NCI-H1436 treated with DMSO at 0.1 percent for 48 hours (cell line): ENCODE results near the gene CAPN14.
"Not testable (repeated sequence)": the region's sequence is repeated elsewhere in the genome, so short reads cannot be mapped to it uniquely, and the experiment has no call there.

ENCODE experiments used
- DNase-seq: peaks from one replicate; lab custom pipeline; 2025; lab: John Stamatoyannopoulos, UW

The CAPN14 gene

DNA sequence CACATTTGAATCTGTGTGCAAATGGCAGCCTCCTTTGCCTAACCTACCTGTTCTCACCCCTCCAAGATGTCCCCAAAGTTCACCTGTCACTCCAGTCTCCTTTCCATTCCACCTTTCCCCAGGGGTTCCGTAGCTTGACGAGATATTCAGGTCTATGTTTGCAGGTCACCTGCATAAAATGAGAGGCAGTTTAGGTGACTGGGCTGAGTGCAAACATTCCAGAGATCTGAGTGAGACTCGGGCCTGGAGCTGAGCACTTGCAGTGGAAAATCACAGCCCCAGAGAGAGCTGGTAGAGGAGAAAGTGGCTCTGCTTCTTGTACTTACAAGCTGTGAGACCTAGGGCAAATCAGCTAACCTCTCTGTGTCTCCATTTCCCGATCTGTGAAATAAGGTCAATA is 20.1 kb downstream of the CAPN14 start:
- DNase-seq: no peak

DNA sequence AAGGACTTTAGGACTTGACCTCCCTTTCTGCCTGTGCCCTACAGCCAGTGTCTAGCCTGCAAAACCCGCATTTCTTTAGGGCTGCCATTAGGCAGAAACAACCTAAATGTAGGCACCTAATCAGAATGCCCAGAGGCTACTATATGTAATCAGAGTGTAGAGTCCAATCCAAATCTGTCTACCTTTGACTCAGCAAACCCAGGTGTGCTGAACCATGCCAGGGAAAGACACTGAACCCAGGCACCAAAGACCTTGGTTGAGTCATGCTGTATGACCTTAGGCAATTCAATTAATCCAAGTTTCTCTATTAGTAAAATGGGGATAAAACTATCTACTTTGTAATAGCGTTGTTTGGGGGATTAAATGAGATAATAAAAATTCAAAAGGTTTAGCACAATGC is 20.7 kb downstream of the CAPN14 start:
- no peak for DNase-seq

DNA sequence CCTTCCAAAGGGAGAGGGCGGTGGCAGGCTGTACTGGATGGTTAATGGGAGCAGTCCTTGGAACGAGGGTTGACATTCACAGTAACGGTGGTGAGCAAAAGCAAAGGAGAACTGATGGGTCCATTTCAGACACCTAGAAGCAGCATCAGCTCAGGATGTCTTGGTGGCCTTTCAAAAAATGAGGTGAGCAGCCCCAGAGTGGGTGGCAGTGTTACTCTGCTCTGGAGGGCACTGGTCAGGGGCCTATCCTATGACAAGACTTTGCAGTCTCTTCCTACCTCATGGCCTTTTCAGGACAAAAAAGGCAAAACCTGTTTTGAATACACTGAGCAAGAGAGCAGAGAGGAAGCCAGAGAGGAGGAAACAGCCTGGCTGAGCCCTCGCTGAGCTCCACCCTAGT is 23.5 kb downstream of the CAPN14 start:
- no peak for DNase-seq

DNA sequence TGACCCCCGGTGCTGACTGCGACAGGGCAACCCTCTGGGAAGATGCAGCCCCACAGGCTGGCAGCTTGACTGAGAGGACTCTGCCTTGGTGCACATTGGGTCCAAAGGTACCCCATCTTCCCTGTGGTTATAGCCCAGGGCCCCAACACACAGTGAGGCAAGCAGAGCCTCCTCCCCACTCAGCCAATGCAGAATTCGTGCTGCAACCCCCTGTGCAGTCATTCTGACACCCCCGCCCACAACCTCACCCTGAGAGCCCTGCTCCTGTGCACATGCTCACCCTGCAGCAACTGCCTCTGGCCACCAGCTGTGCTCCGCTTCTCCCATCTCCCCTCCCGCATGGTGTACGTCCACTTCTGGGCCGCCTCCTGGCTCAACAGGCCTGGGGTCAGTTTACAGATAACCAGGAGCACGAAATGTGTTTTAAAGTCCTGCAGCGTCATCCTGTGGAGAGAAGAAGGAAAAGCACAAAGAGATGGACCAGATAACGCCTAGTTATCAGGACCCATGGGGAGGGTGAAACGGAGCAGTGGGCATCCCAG is 24.4 kb downstream of the CAPN14 start:
- DNase-seq: no peak

DNA sequence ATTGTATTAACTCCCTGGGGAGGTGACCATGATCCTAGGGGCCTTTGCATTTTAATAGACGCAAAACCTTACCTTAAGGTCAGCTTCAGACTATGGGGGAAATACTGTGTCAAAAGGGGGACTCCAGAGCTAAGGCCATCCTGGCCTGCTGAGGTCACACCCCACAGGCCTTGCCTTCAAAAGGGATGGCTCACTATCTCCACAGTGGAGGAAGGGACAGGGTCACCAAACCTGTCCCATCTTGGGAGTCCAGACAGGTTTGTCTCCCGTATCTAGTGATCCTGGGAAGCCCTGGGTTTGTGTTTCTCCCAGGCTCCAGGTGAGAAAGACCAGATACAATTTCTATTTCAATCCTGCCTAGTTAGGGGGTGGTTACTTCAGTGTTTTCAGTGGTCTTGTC is 24.9 kb downstream of the CAPN14 start:
- DNase-seq: no peak

DNA sequence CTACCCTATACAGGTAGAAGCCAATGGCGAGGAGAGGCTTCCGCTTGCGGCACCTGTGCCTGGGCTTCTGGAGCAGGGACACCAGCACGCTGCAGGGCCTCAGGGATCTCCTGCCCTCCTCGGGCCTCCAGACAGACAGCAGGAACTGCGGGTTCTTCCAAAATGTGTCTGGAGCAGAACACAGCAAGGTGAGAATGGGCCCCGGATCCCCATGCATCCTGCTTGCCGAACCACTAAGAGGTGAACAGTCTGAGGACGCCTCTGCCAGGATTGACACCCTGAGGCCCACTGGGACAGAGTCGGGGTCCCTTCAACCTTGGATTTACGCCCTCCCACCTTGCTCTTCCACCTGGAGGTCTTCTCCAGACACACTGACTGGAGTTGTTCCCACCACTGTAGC is 25.4 kb downstream of the CAPN14 start:
- no peak for DNase-seq

DNA sequence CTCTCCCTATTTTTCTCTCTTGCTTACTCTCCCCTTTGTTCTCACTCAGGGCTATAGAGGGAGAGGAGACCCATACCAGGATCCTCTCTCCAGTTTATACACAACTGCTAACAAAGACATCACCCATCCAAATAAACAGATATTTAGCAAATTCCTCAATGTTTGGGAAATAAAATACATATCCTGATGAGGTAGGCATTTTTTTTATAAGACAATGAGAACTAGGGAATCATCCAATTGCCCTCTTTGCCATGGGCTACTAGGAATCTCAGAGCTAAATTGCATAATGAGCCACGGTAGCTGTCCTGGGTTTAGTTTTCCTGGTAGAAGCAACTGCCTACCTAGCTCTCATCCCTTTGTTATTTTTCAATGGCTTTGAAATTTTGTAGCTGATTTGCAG is 27.1 kb downstream of the CAPN14 start:
- DNase-seq: no peak

DNA sequence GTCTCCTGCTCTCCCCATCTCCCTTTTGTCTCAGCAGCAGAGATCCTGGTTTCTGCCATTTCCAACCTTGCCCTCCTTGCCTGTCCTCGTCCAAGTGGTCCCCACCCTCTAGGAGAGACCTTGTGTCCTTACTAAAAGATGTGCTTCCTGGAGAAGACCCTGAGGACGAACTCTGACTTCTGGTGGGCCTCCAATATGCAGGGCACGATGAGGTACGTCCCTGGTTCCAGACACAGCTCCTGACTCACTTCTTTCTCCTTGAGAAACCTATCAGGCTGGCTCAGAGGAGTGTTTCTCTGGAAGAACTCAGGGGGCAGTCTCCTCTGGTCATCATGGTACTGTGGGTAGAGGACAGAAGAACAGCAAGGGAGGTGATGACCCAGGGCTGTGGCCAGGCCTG is 28.2 kb downstream of the CAPN14 start:
- DNase-seq: no peak

DNA sequence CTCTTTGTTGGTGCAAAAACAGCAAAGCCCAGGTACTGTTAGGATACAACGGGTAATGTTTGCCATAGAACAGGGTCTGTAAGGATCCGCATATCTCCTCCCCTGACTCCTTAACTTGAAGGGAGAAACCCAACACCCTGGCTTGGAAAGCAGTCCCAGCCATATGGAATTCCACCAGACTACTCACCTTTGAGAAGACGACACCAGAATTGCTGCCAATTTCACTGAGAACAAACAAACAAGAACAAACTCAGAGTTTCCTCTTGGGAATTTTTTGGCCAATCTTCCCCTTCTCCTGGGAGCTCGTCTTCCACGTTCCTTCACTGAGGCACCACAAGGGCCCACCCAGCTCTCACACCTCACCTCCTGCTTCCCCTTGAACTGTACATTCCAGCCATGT is 29.2 kb downstream of the CAPN14 start:
- DNase-seq: no peak

DNA sequence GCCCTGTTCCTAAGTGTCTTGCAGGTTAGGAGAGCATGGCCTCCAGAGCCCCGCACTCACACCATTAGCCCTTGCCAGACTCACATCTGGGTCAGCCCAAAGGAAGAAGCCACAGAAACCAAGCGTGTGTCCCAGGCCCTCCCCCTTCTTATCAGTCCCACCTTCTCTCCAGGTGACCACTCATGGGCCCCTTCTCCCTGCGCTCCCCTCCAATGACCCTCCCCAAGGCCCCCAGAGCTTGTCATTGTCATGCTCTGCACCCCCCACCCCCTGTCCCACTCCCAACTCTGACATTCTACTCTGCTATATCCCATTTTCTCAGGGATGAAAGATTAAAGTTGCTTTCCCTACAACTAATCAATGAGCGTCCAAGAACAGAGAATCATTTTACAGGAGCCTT is 30.1 kb downstream of the CAPN14 start:
- no peak for DNase-seq

DNA sequence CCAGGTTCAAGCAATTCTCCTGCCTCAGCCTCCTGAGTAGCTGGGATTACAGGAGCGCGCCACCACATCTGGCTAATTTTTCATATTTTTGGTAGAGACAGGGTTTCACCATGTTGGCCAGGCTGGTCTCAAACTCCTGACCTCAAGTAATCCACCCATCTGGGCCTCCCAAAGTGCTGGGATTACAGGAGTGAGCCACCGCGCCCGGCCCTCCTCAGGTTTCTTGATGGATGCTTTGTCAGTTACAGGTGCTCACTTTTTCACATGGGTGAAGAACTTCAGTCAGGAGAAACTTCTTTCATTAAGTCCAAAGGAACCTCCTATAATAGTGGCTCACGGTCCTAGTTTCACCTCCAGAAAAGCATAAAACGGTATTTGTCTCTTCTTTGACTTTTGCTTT is 33.3 kb downstream of the CAPN14 start:
- DNase-seq: not testable (repeated sequence)

DNA sequence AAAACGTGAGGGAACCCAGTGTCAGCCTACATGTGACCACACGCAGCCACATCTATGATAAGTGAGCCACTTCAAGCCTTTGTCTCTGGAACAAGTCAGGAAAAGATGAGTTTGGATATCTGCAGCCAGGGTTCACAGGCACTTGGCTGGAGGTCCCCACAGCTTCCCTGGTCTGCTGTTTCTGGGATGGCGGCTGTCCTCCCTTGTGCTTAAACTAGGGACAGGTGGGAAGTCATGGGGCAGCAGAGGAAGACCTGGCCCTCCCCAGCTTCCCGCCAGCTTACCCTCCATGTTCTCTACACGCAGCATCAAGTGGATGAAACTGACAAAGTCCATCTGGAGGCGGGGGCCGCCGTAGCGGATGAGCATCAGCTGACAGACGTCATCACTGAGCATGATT is 40.6 kb downstream of the CAPN14 start:
- no peak for DNase-seq

DNA sequence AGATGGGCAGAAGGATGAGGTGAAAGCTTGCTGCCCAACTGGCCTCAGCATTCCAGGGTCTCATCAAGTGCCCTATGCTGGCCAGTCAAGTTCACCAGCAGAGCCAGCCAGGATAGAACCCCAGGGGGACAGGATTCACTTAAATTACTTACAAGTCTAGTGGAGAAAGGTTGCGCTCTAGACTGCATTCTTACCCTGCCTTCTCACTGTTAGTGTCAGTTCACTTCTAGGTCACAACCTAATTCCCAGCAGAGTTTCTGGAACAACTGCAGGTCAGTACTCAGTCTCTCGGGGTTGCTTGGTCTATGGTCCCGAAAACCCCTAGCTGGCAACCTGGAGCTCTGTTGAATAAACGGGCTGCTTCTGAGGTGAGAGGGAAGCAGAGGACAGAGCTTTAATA is 46.2 kb downstream of the CAPN14 start:
- no peak for DNase-seq

DNA sequence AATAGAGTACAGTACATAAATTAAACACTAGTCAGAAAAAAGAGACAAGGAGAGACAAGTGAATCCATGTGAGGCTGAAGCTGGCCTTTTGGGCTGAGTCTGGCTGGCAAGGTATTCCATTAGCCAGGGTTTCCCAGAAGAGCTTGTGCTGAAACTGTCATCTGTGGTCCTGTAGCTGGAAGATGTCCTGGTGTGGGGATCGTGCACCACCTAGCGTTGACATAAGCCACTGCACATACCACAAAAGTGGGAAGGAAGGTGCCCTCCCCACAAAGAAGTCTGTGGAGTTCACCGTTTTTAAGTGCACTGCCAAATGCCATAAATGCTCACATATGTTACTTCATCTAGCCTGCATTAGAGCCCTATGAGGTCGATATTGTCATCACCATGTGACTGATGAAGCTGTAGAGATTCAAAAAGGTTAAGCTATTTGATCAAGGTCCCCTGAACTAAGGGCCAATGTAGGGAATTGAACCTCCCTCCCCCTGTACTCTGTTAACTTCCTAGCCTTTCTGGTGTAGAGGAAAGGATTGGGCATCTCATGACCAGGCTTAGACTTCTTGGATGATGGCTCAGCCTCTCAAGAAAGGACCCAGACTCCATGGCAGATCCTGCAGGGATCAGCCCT is 47.1 kb downstream of the CAPN14 start:
- peak; percentile 25 for DNase-seq

DNA sequence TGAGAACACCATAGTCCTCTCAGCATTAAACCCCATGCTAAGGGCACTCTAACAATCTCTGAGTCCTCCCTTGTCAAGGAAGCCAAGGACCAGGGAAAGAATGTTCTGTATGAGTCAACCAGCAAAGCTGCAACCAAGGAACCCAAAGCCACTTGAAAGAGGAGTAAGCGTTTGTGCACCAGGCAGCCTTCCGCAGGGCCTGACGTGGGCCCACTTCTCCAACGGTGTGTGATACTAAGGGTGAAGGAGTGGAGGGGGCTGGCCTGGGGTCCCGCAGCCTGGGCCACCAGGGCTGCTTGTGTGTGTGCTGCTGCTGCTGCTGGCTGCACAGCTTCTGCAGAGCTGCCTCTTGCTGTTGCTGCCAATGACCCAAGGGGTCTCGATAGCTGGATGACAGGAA is 49.0 kb downstream of the CAPN14 start:
- DNase-seq: no peak

DNA sequence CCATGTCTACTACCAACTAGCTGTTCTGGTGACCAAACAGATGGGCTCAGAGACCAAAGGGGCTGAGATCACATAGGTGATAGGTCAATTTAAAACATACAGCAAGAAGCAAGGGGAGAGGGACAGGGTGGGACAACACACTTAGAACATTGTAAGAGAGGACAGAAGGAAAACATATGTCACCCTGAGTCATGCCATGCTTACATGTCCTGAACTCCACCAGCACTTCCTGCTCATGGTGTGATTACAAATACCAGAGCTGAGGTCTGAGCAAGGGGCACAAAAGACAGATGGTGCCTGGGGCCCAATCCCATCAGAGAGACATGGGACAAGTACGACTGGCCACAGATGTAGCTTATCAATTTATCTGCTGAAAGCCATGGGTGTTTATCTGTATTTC is 50.4 kb downstream of the CAPN14 start:
- DNase-seq: no peak

DNA sequence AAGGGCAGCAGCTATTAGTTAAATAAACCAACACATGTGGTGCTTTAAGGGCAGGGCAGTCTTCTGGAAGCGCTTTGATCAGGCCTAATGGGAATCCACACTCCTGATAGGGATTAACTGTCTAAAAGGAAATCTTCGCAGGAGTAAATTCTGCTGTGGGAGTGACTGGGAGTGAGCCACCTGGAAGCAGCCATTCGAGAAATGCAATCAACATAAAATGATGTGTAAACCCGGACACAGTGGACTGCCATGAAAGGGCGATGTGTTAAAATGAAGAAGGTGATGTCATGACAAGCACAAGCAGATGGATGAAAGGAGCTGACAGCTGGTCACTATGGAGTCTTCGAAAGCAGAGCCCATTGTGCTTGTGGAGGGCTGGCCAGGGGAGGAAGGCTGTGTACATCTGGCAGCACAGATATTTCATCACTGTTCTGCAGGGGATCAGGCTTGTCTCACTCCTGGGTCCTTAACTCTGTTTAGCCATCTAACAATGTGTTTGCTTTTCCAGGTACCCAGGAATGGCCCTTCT is 54.2 kb downstream of the CAPN14 start:
- DNase-seq: no peak

DNA sequence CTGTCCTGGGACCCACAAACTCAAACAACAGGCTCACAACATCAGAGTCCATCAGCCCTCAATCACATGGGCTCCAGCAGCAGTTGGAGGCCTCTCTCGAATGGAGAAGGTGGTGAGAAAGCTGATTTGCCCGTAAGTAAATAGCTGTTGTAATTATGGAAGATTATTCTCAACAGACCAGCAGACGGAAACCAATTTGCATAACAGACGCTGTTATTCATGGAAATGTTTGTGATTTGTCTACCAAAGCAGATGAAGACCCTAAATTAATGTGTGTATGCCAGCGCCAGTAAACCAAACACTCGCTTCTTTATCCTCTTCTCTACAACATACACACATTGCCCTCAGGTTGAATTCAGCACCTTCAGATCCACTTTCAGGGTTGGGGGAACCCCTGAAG is 55.7 kb downstream of the CAPN14 start:
- no peak for DNase-seq

DNA sequence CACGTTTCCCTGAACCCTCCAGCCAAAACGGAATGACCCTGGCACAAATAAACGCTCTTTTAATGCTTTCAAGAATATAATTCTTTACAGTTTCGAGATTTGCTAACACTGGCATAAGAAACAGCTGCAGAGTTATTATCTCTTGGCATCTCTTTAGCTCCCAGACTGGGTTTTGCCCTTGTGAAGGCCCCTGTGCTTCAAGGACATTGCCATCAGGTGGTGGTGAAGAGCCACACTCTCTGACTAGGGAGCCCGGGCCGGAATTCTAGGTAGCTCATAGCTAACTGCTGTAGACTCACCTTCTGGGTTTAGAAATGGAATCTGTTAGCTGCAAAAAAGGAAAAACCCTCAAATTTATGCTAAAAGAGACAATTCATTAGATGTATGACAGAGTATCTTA is 65.8 kb downstream of the CAPN14 start:
- DNase-seq: no peak

DNA sequence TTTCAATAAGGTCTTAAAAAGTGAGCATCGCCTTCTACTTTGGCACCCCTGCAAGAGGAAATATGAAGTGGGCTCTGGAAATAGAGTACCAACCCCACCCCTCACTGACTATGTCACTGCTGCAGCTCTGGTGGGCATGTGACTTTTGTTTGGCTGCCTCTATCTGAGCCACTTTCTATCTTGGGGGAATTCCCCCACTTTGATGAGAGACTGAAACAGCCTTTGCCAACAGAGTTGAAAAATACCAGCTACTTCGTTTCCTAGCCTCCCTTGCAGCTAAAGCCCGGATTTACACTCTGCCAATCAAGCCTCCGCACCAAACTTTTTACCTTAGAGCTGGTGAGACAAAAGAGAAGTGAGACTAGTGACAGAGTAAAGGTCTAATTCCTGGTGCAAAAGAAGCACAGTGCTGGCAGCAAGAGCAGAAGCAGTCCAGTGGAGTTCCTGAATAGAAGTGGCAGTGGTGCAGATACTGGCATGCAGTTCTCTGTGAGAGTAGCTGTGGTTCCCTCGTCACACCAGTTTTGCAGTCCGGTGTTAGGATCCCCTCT is 67.1 kb downstream of the CAPN14 start:
- no peak for DNase-seq

DNA sequence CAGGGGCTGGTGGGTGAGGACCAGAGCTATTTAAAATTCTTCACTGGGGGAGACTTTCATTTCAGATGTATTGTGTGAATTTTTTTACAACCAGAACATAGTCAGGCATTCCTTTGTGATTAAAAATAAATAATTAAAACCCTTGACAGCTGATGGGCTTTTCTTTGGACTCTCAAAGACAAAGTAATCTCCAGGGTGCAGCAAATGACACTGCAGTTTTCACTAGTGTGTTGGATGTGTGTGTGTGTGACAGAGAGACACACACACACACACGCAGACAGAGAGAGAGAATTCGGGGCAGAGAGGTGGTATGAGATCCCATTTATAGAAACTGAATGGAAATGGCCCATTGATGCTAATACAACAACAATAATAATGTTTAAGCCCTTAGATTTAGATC is 68.8 kb downstream of the CAPN14 start:
- no peak for DNase-seq

DNA sequence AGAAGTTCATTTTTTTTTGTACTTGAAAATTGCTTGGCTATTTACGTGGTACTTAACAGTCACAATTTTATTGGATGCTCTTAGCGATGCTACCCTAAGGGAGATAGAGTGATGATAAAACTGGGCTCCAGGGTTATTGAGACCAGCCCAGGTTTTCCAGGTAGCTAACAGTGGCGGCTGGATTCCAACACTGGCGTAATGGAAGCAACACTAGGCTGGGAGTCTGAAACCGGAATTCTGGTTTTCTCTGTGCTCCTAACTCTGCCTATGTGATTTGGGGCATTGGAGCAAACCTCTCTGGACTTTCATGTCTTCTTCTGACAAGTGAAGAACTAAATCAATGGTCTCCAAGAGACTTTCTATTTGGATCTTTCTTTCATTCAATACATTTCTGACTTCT is 69.7 kb downstream of the CAPN14 start:
- no peak for DNase-seq

DNA sequence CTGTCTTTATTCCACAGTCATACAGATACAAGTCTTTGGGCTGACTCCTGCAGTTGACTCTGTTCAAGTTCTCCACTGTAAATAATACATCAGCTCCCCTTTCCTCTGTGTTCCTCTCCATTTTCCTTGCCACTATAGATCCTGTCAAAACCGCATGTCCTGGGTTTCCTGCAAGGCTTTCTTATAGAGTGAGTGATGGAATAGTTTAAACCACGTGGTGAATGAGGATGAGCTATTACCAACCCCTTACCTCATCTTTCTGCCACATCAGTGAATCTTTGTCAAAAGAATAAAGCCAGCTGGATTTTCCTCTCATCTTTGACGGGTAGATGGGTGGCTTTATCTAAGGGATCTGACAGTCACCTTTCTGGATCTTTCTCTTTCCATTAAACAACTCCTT is 75.2 kb downstream of the CAPN14 start:
- DNase-seq: no peak
